ENCODE data around the gene DNAJC10. TPM values are rescaled to one million over a fixed set of nuclear protein-coding genes. Genes with fewer than 3 reads are reported as not detected.
"Not testable (repeated sequence)": the region's sequence is repeated elsewhere in the genome, so short reads cannot be mapped to it uniquely, and the experiment has no call there.

Gene DNAJC10
- total and polyA plus RNA-seq, 4 experiments from 2014 or later: 52.2 to 62.4 (median 56.9) TPM

DNA sequence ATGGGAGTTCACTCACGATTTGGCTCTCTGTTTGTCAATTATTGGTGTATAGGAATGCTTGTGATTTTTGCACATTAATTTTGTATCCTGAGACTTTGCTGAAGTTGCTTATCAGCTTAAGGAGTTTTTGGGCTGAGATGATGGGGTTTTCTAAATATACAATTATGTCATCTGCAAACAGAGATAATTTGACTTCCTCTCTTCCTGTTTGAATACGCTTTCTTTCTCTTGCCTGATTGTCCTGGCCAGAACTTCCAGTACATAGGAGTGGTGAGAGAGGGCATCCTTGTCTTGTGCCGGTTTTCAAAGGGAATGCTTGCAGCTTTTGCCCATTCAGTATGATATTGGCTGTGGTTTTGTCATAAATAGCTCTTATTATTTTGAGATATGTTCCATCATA is 66.6 kb downstream of the DNAJC10 start:
- peaks cover 27 to 28% of the 10 kb centered on the region in 2 donors for H3K36me3 Mint-ChIP-seq
- H3K4me3 ChIP-seq (ENCODE audit: low read length in 2 of 2); CTCF ChIA-PET (ENCODE audit: partially characterized antibody); H3K27ac Mint-ChIP-seq; H3K27me3 Mint-ChIP-seq; H3K4me3 Mint-ChIP-seq; H3K9me3 ChIP-seq (ENCODE audit: control insufficient read depth in 1 of 2, low read length in 2 of 2); DNase-seq; H3K27me3 ChIP-seq (ENCODE audit: insufficient read depth, low read length); POLR2A ChIA-PET (ENCODE audit: partially characterized antibody); intact Hi-C loops (cut with micrococcal nuclease); H3K4me1 ChIP-seq (ENCODE audit: insufficient read depth, low read length); H3K9me3 Mint-ChIP-seq; H3K4me1 Mint-ChIP-seq; H3K27ac ChIP-seq (ENCODE audit: low read depth, low read length): not testable (repeated sequence)
- peaks cover 10% of the 10 kb centered on the region for H3K36me3 ChIP-seq (ENCODE audit: insufficient read depth, low read length)

DNA sequence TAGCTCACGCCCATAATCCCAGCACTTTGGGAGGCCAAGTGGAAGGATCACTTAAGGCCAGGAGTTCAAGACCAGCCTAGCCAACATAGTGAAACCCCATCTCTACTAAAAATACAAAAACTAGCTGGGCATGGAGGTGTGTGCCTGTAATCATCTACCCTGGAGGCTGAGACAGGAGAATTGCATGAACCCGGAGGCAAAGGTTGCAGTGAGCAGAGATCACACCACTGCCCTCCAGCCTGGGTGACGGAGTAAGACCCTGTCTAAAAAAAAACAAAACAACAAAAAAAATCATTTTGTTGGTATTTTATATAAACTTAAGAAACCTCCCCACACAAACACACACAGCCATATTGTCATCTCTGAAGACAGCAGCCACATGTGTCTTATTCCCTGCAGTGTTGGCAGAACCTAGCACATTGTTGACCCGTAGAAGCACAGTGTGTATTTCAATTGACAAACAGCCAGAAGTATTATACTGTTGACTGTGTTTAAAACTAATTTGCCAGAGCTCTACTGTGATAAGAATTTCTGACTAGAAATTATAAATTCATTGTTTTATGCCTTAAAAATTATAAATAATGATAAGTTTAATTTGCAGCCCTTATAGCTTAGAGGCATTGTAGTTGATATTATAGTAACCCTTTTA is 68.1 kb downstream of the DNAJC10 start:
- Mint-ChIP-seq H3K27ac (no peak overlapping the region), H3K27me3 (no peaks in the 10 kb centered on the region), H3K36me3 (peaks cover 14 to 15% of the 10 kb centered on the region in 2 donors), H3K4me3 (no peak overlapping the region), H3K9me3 (peaks cover 0 to 3% (median 0%) of the 10 kb centered on the region in 8 donors), H3K4me1 (no peaks in the 10 kb centered on the region)
- Histone ChIP-seq H3K27ac (ENCODE audit: low read depth, low read length) (no peak overlapping the region), H3K27me3 (ENCODE audit: insufficient read depth, low read length) (no peaks in the 10 kb centered on the region), H3K4me3 (ENCODE audit: low read length in 2 of 2) (no peak overlapping the region), H3K4me1 (ENCODE audit: insufficient read depth, low read length) (no peaks in the 10 kb centered on the region), H3K9me3 (ENCODE audit: control insufficient read depth in 1 of 2, low read length in 2 of 2) (no peaks in the 10 kb centered on the region), H3K36me3 (ENCODE audit: insufficient read depth, low read length) (peaks cover 4% of the 10 kb centered on the region)
- CTCF ChIA-PET (ENCODE audit: partially characterized antibody): interaction anchor here (1.0 to 1.5 kb wide), 2 partner anchors 10 to 195 kb away, joined by 3 to 6 read pairs; no protein-coding TSS in a partner anchor
- intact Hi-C loops (cut with micrococcal nuclease): no loop called here
- POLR2A ChIA-PET (ENCODE audit: partially characterized antibody): no interaction called here
- DNase-seq: no peak

DNA sequence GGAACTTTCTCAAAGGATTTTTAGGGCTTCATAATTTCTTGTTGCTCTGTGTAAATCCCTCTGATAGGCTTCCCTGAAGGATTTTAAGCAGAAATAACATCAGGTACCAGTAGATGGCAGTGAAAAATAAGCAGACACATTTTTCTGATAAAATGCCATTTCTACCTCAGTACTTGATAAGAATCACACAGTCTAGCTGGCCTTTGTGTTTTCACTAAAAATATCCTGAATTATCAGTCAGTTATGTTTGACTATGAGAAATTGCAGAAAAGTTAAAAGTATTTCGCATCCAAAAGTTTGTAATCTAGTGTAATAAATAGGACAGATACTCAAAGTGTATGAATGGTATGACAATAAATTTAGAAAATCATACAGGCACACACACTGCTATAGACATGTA is 68.7 kb downstream of the DNAJC10 start:
- peaks cover 3% of the 10 kb centered on the region for H3K36me3 ChIP-seq (ENCODE audit: insufficient read depth, low read length)
- no peaks in the 10 kb centered on the region for H3K4me1 ChIP-seq (ENCODE audit: insufficient read depth, low read length)
- Mint-ChIP-seq H3K4me1 (no peaks in the 10 kb centered on the region), H3K27ac (no peak overlapping the region), H3K27me3 (no peaks in the 10 kb centered on the region), H3K4me3 (no peak overlapping the region), H3K9me3 (peaks cover 0 to 3% (median 0%) of the 10 kb centered on the region in 8 donors), H3K36me3 (peaks cover 12 to 15% of the 10 kb centered on the region in 2 donors)
- intact Hi-C loops (cut with micrococcal nuclease): no loop called here
- H3K27ac ChIP-seq (ENCODE audit: low read depth, low read length): no peak overlapping the region
- no peak for DNase-seq
- H3K27me3 ChIP-seq (ENCODE audit: insufficient read depth, low read length): no peaks in the 10 kb centered on the region
- ChIA-PET CTCF (ENCODE audit: partially characterized antibody) (interaction anchor here (1.0 to 1.5 kb wide), 2 partner anchors 9 to 195 kb away, joined by 3 to 6 read pairs; no protein-coding TSS in a partner anchor), POLR2A (ENCODE audit: partially characterized antibody) (no interaction called here)
- H3K9me3 ChIP-seq (ENCODE audit: control insufficient read depth in 1 of 2, low read length in 2 of 2): no peaks in the 10 kb centered on the region
- H3K4me3 ChIP-seq (ENCODE audit: low read length in 2 of 2): no peak overlapping the region

DNA sequence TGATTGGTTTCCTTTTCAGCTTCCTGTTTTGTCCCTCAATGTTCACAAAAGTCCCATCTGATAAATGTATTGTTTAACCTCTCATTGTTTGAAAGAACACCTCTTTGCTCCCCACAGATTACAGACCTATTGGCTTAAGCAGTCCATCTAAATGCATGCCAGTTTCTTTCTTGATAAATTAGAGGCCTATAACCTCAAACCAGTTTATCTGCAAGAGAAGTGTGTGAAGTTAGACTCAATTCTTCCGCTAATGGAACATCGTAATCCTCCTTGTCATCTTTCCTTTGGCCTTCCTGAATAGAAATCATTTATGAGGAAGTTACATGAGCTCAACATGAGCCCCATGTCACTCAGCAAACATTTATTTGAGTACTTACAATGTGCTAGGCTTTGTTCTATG is 76.4 kb downstream of the DNAJC10 start:
- no peak for DNase-seq
- Mint-ChIP-seq H3K4me1 (no peaks in the 10 kb centered on the region), H3K27me3 (peaks cover 7 to 8% of the 10 kb centered on the region in 2 donors), H3K27ac (no peak overlapping the region), H3K9me3 (no peaks in the 10 kb centered on the region), H3K36me3 (no peaks in the 10 kb centered on the region), H3K4me3 (no peak overlapping the region)
- no peak overlapping the region for H3K4me3 ChIP-seq (ENCODE audit: low read length in 2 of 2)
- intact Hi-C loops (cut with micrococcal nuclease): no loop called here
- H3K36me3 ChIP-seq (ENCODE audit: insufficient read depth, low read length): no peaks in the 10 kb centered on the region
- H3K9me3 ChIP-seq (ENCODE audit: control insufficient read depth in 1 of 2, low read length in 2 of 2): no peaks in the 10 kb centered on the region
- H3K27ac ChIP-seq (ENCODE audit: low read depth, low read length): no peak overlapping the region
- H3K4me1 ChIP-seq (ENCODE audit: insufficient read depth, low read length): no peaks in the 10 kb centered on the region
- CTCF ChIA-PET (ENCODE audit: partially characterized antibody): interaction anchor here (1.3 kb wide), 1 partner anchor 25 kb away, joined by 4 read pairs; no protein-coding TSS in a partner anchor
- H3K27me3 ChIP-seq (ENCODE audit: insufficient read depth, low read length): no peaks in the 10 kb centered on the region
- POLR2A ChIA-PET (ENCODE audit: partially characterized antibody): no interaction called here

DNA sequence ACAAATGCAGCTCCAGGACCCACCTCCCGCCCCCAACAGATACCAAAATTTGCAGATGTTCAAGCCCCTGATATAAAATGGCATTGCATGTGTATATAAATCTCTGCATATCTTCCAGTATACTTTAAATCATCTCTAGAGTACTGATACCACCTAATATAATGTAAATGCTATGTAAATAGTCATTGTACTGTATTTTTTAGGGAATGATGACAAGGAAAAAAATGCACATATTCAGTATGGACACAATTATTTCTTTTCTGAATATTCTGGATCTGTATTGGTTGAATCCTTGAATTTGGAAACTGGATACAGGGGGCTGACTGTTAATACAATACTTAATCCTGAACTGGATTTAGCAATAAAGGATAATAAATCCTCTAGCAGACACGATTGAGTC is 82.7 kb downstream of the DNAJC10 start:
- POLR2A ChIA-PET (ENCODE audit: partially characterized antibody): no interaction called here
- CTCF ChIA-PET (ENCODE audit: partially characterized antibody): no interaction called here
- no peaks in the 10 kb centered on the region for H3K36me3 Mint-ChIP-seq
- intact Hi-C loops (cut with micrococcal nuclease): no loop called here
- H3K4me3 ChIP-seq (ENCODE audit: low read length in 2 of 2): no peak overlapping the region
- no peaks in the 10 kb centered on the region for H3K4me1 Mint-ChIP-seq
- no peaks in the 10 kb centered on the region for H3K27me3 ChIP-seq (ENCODE audit: insufficient read depth, low read length)
- peaks cover 15 to 20% of the 10 kb centered on the region in 2 donors for H3K27me3 Mint-ChIP-seq
- H3K9me3 Mint-ChIP-seq: no peaks in the 10 kb centered on the region
- no peaks in the 10 kb centered on the region for H3K4me1 ChIP-seq (ENCODE audit: insufficient read depth, low read length)
- H3K27ac Mint-ChIP-seq: no peak overlapping the region
- no peaks in the 10 kb centered on the region for H3K36me3 ChIP-seq (ENCODE audit: insufficient read depth, low read length)
- H3K27ac ChIP-seq (ENCODE audit: low read depth, low read length): no peak overlapping the region
- no peak overlapping the region for H3K4me3 Mint-ChIP-seq
- no peaks in the 10 kb centered on the region for H3K9me3 ChIP-seq (ENCODE audit: control insufficient read depth in 1 of 2, low read length in 2 of 2)
- DNase-seq: no peak

DNA sequence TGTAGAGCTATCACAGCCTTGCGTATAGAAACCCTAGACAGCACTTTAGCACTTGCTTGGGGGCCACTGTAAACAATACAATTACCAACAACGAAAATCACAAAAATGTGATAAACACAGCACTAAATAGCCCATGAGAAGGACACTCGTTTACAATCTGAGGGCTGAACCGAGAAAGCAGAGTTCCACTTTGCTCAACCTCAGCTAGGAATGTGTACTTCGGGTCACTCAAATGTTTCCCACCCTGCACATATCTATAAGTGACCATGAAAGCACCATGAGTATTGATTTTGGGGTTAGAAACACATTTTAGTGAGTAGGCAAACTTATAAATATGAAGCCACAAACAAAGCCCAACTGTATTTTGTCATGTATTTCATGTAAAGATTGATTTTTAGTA is 88.1 kb downstream of the DNAJC10 start:
- Histone ChIP-seq H3K4me1 (ENCODE audit: insufficient read depth, low read length) (no peaks in the 10 kb centered on the region), H3K36me3 (ENCODE audit: insufficient read depth, low read length) (no peaks in the 10 kb centered on the region), H3K9me3 (ENCODE audit: control insufficient read depth in 1 of 2, low read length in 2 of 2) (no peaks in the 10 kb centered on the region), H3K27ac (ENCODE audit: low read depth, low read length) (no peak overlapping the region), H3K4me3 (ENCODE audit: low read length in 2 of 2) (no peak overlapping the region), H3K27me3 (ENCODE audit: insufficient read depth, low read length) (no peaks in the 10 kb centered on the region)
- Mint-ChIP-seq H3K9me3 (no peaks in the 10 kb centered on the region), H3K36me3 (no peaks in the 10 kb centered on the region), H3K4me3 (no peak overlapping the region), H3K4me1 (no peaks in the 10 kb centered on the region), H3K27ac (no peak overlapping the region), H3K27me3 (peaks cover 11 to 15% of the 10 kb centered on the region in 2 donors)
- ChIA-PET POLR2A (ENCODE audit: partially characterized antibody) (no interaction called here), CTCF (ENCODE audit: partially characterized antibody) (no interaction called here)
- DNase-seq: no peak
- intact Hi-C loops (cut with micrococcal nuclease): no loop called here

DNA sequence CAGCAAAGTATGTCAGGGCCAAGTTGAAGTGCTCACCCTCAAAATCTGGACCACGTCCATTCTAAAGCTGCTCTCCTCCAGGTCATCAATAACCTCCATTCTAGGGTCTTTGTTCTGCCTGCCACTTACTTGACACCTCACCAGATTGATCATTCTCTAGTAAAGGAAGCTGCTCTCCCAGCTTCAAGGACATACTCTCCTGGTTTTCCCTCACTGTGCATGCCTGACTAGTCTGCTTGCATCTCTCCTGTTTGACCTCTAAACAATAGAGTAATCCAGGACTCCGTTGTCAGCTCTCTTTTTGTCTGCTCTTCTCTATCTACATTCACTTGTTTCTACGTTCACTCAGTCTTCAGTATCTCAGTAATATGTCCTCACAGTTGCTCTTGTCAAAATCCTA is 91.3 kb downstream of the DNAJC10 start:
- Histone ChIP-seq H3K36me3 (ENCODE audit: insufficient read depth, low read length) (no peaks in the 10 kb centered on the region), H3K27ac (ENCODE audit: low read depth, low read length) (no peak overlapping the region), H3K9me3 (ENCODE audit: control insufficient read depth in 1 of 2, low read length in 2 of 2) (no peaks in the 10 kb centered on the region), H3K4me3 (ENCODE audit: low read length in 2 of 2) (no peak overlapping the region), H3K4me1 (ENCODE audit: insufficient read depth, low read length) (no peaks in the 10 kb centered on the region), H3K27me3 (ENCODE audit: insufficient read depth, low read length) (no peaks in the 10 kb centered on the region)
- no peaks in the 10 kb centered on the region for H3K9me3 Mint-ChIP-seq
- no peak overlapping the region for H3K27ac Mint-ChIP-seq
- intact Hi-C loops (cut with micrococcal nuclease): no loop called here
- H3K4me3 Mint-ChIP-seq: no peak overlapping the region
- peaks cover 5 to 8% of the 10 kb centered on the region in 2 donors for H3K27me3 Mint-ChIP-seq
- DNase-seq: no peak
- CTCF ChIA-PET (ENCODE audit: partially characterized antibody): no interaction called here
- no peaks in the 10 kb centered on the region for H3K4me1 Mint-ChIP-seq
- no peaks in the 10 kb centered on the region for H3K36me3 Mint-ChIP-seq
- POLR2A ChIA-PET (ENCODE audit: partially characterized antibody): no interaction called here

Data from CD4-positive, alpha-beta memory T cell (primary cell).